Stimulated activated CD4-positive, alpha-beta T cell treated with anti-CD3 and anti-CD28 coated beads, Interleukin-12 subunit alpha, Interleukin-12 subunit beta, amount 100 ng/mL, for 24 hours (primary cell): Measurements from ENCODE around the gene KIF16B.

ENCODE experiments used
- DNase-seq, 2 experiments: peaks; one replicate each; pipeline ENCODE4 v3.0.0-alpha.2; 2020; ENCODE audit warnings: low read depth in 2 of 2

KIF16B gene

GRCh38 chr20:16432466-16433292 lies 140.6 kb downstream of the KIF16B start:
- DNase-seq, result no peak

DNA sequence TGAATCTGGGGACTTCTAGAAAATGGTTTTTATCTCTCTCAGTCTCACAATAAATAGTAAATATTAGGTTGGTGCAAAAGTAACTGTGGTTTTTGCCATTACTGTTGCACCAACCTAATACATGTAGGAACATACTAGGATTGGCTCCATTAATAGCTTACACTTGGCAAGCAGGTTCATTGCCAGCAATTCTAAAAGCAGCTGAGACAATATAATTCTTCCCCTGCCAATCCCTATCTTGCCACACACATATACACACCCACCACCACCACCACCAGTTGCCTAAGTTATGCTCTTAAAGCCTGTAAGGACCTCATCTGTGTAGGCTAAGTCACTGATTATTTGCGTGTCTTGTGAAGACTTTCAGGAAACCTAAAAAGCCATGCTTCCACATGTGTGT lies 145.1 kb downstream of the KIF16B start:
- no peak for DNase-seq

DNA sequence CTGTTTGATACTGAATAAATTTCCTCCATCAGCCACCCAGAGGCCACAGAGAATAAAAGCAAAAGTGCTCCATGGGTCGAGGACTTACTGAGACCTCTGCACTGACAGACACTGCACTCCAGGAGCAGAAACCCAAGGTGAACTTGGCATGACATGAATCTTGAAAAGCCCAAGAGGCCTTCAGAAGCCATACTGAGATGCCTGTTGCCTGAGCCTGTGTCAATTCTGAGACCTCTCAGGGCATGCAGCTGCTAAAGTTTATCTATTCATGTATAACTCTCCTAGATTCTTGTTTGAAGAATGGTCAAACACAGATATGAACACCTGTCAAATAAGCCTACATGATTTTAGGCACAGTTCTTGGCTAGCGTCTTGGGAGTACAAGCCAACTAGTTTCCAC lies 145.7 kb downstream of the KIF16B start:
- no peak for DNase-seq

DNA sequence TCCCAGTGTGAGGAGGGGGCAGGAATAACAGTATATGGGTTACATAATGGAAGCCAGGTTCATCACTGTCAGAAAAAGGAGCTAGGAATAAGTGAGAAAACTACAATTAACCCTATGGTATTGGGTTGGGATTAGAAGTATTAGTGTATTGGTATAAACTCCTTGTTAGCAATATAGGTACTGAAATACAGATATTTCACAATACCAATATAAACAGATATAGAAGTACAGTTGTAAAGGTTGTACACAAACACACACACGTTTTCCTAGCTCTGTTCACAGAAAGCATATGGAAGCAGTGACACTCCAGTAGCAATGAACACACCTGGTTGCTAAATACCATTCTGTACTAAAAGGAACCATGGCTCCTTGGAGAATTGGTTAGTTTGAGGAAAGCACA lies 148.5 kb downstream of the KIF16B start:
- no peak for DNase-seq

GRCh38 chr20:16423311-16424212 lies 149.7 kb downstream of the KIF16B start:
- no peak for DNase-seq

GRCh38 chr20:16419138-16419715 lies 154.0 kb downstream of the KIF16B start:
- no peak for DNase-seq

GRCh38 chr20:16418616-16419015 lies 154.6 kb downstream of the KIF16B start:
- DNase-seq, result no peak

GRCh38 chr20:16417001-16417400 lies 156.2 kb downstream of the KIF16B start:
- DNase-seq, result no peak

DNA sequence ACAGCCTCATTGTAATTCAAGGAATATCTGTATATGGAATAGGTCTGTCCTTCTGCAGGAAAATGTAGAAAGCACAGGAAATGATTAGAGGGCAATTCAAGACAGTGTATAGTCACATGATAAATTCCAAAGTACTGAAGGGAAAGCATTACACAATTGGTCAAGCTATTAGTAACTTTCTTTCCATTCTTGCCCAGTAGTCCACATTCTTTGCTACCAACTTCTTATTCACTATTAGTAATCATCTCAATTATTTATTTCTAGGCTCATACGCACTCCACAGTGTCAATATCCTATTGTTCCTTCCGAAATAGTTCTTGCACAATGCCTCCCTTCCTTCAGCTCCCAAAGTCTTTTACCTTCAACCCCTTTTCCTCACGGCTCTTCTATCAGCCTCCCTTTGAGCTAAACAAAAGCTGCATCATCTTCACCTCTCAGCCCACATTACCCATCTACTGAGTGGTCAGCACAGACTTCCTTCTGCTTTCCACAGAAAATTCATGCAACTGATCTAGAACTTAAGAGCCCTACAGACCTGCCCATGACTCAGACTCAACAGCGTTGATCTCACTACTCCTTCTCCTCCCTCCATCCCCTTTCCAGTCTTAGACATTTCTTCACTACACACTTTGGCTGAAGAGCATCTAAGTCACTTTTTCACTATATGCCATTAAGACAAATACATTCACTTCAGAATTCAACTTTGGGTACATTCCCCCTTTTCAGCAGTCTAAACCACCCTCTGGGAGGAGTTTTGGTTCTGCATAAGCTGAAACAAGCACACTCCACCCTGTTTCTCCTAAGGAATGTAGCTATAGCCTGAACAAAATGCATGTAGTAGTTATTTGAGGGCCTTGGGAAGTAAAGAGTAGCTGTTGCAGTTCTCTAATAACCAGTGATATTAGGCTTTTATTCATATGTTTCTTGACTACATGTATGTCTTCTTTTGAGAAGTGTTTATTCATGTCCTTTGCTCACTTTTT lies 157.9 kb downstream of the KIF16B start:
- DNase-seq, result no peak

GRCh38 chr20:16412906-16413305 lies 160.3 kb downstream of the KIF16B start:
- no peak for DNase-seq

DNA sequence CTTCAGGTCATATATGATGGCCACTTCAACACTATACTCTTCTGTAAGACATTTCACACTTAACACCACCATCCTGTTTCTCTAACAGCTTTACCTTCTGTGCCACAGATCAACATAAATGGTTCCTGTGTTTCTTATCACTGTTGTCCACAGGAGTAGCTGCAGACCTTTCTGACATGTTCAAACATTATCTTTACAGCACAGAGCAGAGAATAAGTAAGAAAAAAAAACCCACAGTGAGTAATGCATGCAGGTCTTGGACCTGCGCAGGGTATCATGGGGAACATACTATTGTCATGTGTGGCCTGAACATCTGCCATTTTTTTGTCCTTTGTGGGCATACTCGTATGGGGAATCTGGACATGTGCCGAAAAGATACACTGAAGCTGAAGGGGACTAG lies 161.9 kb downstream of the KIF16B start:
- DNase-seq, result no peak

DNA sequence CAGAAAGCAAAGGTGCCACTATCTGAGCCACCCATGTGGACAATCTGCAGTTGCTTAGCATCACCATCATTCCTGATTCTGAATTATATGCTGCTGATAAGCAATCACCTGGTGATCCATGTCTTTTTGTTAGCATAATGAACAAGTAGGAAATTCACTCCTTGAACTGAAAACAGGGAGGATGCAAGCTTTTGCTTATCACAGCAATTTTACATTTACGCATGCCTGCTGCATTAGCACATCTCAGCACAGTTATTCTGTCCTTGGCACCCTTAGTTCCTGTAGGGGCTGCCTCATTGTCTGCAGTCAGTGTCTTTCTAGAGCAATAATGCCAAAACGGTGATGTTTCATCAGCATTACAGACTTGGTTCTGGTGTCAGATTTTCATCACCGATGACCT lies 162.6 kb downstream of the KIF16B start:
- DNase-seq, result no peak

DNA sequence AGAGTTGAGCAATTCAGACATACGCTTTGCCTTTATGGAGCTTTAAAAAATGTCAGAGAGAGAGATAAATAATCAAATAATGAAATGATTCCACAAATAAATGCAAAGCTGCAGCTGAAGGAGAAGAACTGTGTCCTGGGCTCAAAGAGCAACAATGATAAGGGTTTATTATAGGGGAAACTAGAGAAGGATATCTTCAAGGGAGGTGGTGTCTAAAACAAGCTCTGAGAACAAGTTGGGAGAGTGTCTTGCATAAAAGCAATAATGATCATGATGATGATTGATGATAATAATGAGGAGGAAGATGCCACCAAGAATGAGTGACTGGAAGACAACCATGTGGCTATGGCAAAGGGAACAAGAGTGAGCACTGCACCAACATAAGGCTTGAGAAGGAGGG lies 164.3 kb downstream of the KIF16B start:
- no peak for DNase-seq

DNA sequence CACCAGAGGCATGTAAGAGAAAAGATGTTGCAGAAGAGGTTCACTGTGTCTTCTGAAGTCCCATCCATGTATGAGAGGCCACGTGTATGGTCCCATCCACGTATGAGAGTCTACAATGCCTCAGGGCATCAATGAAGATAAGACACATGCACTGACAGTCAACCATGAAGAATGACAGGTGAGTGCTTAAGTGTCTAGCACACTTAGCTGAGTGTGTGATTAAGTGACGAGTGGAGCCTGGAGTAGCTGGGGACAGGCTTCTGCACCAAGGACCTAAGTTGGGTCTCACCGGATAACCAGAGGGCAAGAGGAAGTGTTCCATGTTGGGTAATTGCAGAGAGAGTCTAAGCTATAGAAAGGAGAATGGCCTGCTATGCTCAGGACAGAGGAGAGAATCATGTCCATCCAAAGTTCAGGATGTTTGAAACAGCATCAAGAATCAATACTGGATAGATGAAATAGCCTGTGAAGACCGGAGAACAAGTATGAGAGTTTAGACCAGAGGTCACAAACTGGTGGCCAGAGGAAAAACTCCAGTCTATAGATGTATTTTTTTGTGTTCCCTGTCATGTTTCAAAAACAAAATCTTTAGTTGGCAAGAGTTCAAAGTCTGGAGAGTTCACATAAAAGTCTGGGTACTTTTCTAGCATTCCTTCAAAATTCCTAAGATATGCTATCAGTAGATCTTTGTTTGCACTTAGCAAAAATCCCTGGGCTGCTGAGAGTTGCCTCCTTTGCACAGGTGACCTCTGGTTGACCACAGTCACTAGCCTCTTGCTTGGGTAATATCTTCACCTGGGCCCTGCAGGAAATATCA lies 165.8 kb downstream of the KIF16B start:
- no peak for DNase-seq

DNA sequence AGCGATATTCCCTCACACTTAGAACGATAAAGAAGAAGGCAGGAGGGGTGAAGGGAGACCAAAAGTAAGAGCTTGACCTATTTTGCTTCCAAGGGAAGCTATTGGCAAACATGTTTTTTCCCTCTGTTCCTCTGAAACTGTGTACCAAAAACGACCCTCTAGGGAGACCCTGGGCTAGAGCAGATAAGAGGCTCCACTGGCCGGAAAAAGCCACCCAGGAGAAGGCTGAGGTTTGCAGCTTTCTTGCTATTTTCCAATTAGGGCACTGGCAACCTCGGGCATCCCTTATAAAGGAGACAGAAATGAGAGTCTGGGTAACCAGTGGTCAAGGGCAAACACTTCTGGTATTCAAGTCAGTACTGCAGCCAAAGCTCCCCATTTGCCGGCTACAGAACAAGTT lies 168.0 kb downstream of the KIF16B start:
- DNase-seq, result no peak

- no peak for DNase-seq
Measured at GRCh38 chr20:16404640-16405039, 168.6 kb downstream of the KIF16B start.

GRCh38 chr20:16404171-16404570 lies 169.1 kb downstream of the KIF16B start:
- no peak for DNase-seq

GRCh38 chr20:16400234-16400633 lies 173.0 kb downstream of the KIF16B start:
- DNase-seq, result no peak

DNA sequence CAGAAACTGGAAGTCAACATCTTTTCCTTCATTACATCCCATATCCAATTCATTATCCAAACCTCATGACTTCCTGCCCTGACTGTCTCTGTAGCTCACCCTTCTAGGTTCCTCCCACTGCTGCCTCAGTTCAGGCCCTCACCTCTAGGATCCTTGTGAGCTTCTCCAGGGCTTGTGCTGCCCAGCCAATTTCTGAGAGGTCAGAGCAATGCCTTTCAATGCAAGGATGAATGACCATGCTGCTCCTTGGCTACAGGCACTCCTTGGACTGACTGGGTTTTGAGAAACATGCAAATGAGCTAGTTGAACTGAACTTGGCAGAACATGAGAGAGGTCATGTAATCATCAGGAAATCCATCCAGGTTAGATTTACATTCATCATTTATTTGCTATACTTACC lies 173.4 kb downstream of the KIF16B start:
- no peak for DNase-seq

- DNase-seq, result no peak
Measured at GRCh38 chr20:16397086-16397485, 176.2 kb downstream of the KIF16B start.
